ENCODE measurements around the gene FAM156B.
"Not testable (repeated sequence)": the region's sequence is repeated elsewhere in the genome, so short reads cannot be mapped to it uniquely, and the experiment has no call there.

The FAM156B gene

GRCh38 chrX:52923781-52924241, 26.7 kb downstream of the FAM156B start:
- no peak for DNase-seq (ENCODE audit: low spot score)

DNA sequence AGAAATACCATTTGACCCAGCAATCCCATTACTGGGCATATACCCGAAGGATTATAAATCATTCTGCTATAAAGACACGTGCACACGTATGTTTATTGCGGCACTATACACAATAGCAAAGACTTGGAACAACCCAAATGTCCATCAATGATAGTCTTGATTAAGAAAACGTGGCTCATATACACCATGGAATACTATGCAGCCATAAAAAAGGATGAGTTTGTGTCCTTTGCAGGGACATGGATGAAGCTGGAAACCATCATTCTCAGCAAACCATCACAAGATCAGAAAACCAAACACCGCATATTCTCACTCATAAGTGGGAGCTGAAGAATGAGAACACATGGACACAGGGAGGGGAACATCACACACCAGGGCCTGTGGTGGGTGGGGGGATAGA, 33.1 kb downstream of the FAM156B start:
- not testable (repeated sequence) for DNase-seq (ENCODE audit: low spot score)

GRCh38 chrX:52933213-52933612, 36.1 kb downstream of the FAM156B start:
- DNase-seq (ENCODE audit: low spot score) = no peak

- peak; percentile 24 for DNase-seq (ENCODE audit: low spot score)
These were observed 37.0 kb downstream of the FAM156B start for GRCh38 chrX:52933976-52934703.

GRCh38 chrX:52934704-52935469, 37.8 kb downstream of the FAM156B start:
- DNase-seq (ENCODE audit: low spot score) = peak; percentile 94

- not testable (repeated sequence) for DNase-seq (ENCODE audit: low spot score)
These were observed 38.3 kb downstream of the FAM156B start for GRCh38 chrX:52935470-52935784.

- DNase-seq (ENCODE audit: low spot score) = not testable (repeated sequence)
These were observed 43.6 kb downstream of the FAM156B start for GRCh38 chrX:52940704-52941103.

GRCh38 chrX:52941728-52942127, 44.6 kb downstream of the FAM156B start:
- not testable (repeated sequence) for DNase-seq (ENCODE audit: low spot score)

GRCh38 chrX:52945838-52946494, 48.8 kb downstream of the FAM156B start:
- DNase-seq (ENCODE audit: low spot score) = not testable (repeated sequence)

DNA sequence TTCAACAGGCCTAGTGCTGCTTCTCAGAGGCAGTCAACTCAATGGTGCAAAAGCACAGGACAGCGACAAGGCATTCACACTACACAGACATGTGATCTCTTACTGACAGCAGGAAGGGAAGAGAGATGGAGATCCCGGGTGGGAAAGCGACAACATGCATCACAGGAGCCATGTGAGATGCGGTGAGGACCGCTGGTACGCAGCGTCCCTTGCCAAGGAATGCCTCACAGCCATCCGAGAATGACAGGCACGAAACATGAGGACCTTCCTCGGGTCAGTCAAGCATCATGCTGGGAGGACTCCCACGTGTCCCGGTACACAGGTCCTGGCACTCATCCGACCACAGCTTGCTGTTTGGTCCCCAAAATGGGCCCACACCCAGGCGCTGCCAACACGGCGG, 50.4 kb downstream of the FAM156B start:
- DNase-seq (ENCODE audit: low spot score) = not testable (repeated sequence)

- DNase-seq (ENCODE audit: low spot score) = not testable (repeated sequence)
These were observed 51.1 kb downstream of the FAM156B start for GRCh38 chrX:52948265-52948664.

DNA sequence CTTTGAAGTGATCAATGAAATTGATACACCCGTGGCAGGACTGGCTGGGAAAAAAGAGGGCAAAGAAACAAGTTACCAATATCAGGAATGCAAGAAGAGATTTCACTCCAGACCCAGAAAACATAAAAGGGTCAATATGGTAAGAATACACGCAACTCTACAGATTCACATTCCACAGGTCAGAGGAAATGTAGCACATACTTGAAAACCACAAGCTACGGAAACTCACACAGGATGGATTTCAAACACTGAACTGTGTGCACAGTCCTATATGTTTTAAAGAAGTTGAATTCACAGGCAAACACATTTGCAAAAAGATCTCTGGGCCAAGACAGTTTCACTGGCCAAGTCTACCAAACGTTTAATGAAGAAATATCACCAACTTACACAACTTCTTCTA, 52.2 kb downstream of the FAM156B start:
- DNase-seq (ENCODE audit: low spot score) = not testable (repeated sequence)

GRCh38 chrX:52949884-52950283, 52.8 kb downstream of the FAM156B start:
- DNase-seq (ENCODE audit: low spot score) = not testable (repeated sequence)
